ENCODE measurements around the gene PBX1. TPM values are rescaled to one million over a fixed set of nuclear protein-coding genes. Genes with fewer than 3 reads are reported as not detected.

Gene PBX1
- total and polyA plus RNA-seq, 8 donors = 11.0 to 113 (median 23.0) TPM

DNA sequence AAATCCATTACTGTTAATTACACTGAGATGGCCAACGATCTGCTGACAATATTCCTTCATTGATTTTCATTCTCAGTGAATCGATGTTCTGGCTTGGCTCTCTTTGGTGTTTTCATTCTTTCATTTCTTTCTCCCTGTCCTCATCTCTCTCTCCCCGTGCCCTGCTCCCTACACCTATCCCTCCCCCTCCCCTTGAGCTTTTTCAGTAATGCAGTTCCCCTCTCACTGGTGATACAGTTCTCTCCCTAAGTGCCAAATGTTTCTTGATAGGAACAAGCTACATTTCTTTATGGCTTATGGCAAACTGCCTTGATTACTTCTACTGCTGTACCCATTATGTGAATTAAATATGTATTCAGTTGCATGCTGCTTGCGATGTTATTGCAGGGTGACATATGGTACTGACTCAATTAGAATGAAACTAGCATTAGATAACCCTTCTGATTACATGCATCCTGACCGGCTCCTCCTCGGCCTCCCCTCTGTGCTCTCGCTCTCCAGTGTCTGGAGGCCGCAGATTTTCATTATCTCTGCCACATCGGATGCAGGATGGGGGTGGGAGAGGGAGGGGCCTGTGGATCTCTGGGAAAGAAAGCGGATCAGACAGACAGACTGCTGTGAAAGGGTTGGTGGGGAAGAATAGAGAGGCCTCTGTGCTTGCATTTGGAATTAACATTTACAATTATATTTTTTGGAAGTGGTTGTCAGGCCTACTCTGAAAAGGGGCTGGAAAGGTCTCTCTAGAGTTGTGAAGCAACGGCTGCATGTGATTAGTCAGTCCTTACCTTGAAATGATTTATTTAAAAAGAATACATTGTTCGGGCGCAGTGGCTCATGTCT is 130.9 kb downstream of the PBX1 start:
- Histone ChIP-seq H3K9me3 (no peaks in the 10 kb centered on the region), H3K4me3 (no peak overlapping the region), H3K36me3 (no peaks in the 10 kb centered on the region), H3K27ac (peak overlapping the region in 1 of 5 donors; percentile 7), H3K27me3 (no peaks in the 10 kb centered on the region), H3K4me1 (peaks cover 0 to 51% (median 3%) of the 10 kb centered on the region in 4 donors)
- 77 to 90% (median 85%) methylated on average over 13 of the region's 13 CpGs for WGBS, 5 donors
- TF ChIP-seq POLR2A (IDR thresholded peaks at IDR 0.05) (no peak), POLR2AphosphoS5 (IDR thresholded peaks at IDR 0.05) (no peak), EP300 (IDR thresholded peaks at IDR 0.05) (no peak), CTCF (IDR thresholded peaks at IDR 0.05) (no peak)
- intact Hi-C loops (cut with DNase I; ENCODE audit: low total_unique reads) = no loop called here
- DNase-seq = no peak

DNA sequence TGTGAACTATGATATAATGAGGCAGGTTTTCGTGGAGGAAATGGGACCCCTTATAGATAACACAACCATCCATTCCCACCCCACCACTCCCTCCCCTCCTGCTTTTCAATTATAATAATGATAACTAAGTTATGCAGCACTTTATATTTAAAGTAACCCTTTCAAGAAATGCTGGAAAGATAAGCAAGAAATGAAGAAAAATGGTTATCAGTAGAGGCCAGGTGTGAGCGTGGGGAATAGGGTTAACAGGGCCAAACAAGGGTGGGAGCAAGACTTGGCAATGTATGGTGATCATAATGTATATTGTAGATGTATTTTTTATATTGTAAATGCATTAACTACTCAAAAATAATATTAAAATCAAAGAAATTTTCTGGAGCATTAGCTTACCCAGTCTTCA is 133.4 kb downstream of the PBX1 start:
- no peak overlapping the region for H3K4me3 ChIP-seq
- H3K9me3 ChIP-seq = no peaks in the 10 kb centered on the region
- no peak overlapping the region for H3K27ac ChIP-seq
- intact Hi-C loops (cut with DNase I; ENCODE audit: low total_unique reads) = no loop called here
- no peak for TF ChIP-seq EP300 (IDR thresholded peaks at IDR 0.05)
- no peak for TF ChIP-seq CTCF (IDR thresholded peaks at IDR 0.05)
- no peak for TF ChIP-seq POLR2AphosphoS5 (IDR thresholded peaks at IDR 0.05)
- TF ChIP-seq POLR2A (IDR thresholded peaks at IDR 0.05) = no peak
- H3K27me3 ChIP-seq = no peaks in the 10 kb centered on the region
- no peak for DNase-seq
- peaks cover 0 to 39% (median 0%) of the 10 kb centered on the region in 4 donors for H3K4me1 ChIP-seq
- 75 to 80% (median 76%) methylated on average over 2 of the region's 2 CpGs for WGBS, 5 donors
- H3K36me3 ChIP-seq = no peaks in the 10 kb centered on the region

- Histone ChIP-seq H3K27me3 (no peaks in the 10 kb centered on the region), H3K4me3 (no peak overlapping the region), H3K9me3 (no peaks in the 10 kb centered on the region), H3K36me3 (no peaks in the 10 kb centered on the region), H3K27ac (no peak overlapping the region), H3K4me1 (peaks cover 0 to 45% (median under 1%) of the 10 kb centered on the region in 4 donors)
- TF ChIP-seq EP300 (IDR thresholded peaks at IDR 0.05) (no peak), CTCF (IDR thresholded peaks at IDR 0.05) (no peak), POLR2AphosphoS5 (IDR thresholded peaks at IDR 0.05) (no peak), POLR2A (IDR thresholded peaks at IDR 0.05) (no peak)
- DNase-seq = no peak
- WGBS, 5 donors = 83 to 93% (median 90%) methylated on average over 4 of the region's 4 CpGs
- intact Hi-C loops (cut with DNase I; ENCODE audit: low total_unique reads) = no loop called here
These were observed 134.8 kb downstream of the PBX1 start for GRCh38 chr1:164693564-164694359.

GRCh38 chr1:164694505-164694904 is 135.5 kb downstream of the PBX1 start:
- peaks cover 0 to 45% (median 4%) of the 10 kb centered on the region in 4 donors for H3K4me1 ChIP-seq
- no peaks in the 10 kb centered on the region for H3K27me3 ChIP-seq
- intact Hi-C loops (cut with DNase I; ENCODE audit: low total_unique reads) = no loop called here
- 68 to 81% (median 76%) methylated on average over 2 of the region's 2 CpGs for whole genome bisulfite sequencing, 5 donors
- no peak for DNase-seq
- TF ChIP-seq EP300 (IDR thresholded peaks at IDR 0.05) (no peak), POLR2A (IDR thresholded peaks at IDR 0.05) (no peak), CTCF (IDR thresholded peaks at IDR 0.05) (no peak), POLR2AphosphoS5 (IDR thresholded peaks at IDR 0.05) (no peak)
- no peaks in the 10 kb centered on the region for H3K9me3 ChIP-seq
- no peak overlapping the region for H3K27ac ChIP-seq
- H3K4me3 ChIP-seq = no peak overlapping the region
- H3K36me3 ChIP-seq = no peaks in the 10 kb centered on the region
